Neural progenitor cell (in vitro differentiated cells): Measurements from ENCODE around the gene RAD51B.

Experiments
- EZH2 ChIP-seq: fragments of 200-600 bp; sonication (generic); IDR thresholded peaks from 2 replicates; pipeline ENCODE4 v1.6.1; 2017; ENCODE audit warnings: antibody characterized with exemption, mild to moderate bottlenecking, moderate library complexity
- EZH2phosphoT487 ChIP-seq: fragments of 200-600 bp; sonication (generic); IDR thresholded peaks from 2 replicates; pipeline ENCODE4 v1.6.1; 2017; ENCODE audit warnings: antibody characterized with exemption
- TF ChIP-seq, protein P1 (sequence below): fragments of 200-600 bp; sonication (generic); IDR thresholded peaks from 2 replicates; pipeline ENCODE4 v1.5.1; 2017; ENCODE audit warnings: antibody characterized with exemption, mild to moderate bottlenecking

DNA sequence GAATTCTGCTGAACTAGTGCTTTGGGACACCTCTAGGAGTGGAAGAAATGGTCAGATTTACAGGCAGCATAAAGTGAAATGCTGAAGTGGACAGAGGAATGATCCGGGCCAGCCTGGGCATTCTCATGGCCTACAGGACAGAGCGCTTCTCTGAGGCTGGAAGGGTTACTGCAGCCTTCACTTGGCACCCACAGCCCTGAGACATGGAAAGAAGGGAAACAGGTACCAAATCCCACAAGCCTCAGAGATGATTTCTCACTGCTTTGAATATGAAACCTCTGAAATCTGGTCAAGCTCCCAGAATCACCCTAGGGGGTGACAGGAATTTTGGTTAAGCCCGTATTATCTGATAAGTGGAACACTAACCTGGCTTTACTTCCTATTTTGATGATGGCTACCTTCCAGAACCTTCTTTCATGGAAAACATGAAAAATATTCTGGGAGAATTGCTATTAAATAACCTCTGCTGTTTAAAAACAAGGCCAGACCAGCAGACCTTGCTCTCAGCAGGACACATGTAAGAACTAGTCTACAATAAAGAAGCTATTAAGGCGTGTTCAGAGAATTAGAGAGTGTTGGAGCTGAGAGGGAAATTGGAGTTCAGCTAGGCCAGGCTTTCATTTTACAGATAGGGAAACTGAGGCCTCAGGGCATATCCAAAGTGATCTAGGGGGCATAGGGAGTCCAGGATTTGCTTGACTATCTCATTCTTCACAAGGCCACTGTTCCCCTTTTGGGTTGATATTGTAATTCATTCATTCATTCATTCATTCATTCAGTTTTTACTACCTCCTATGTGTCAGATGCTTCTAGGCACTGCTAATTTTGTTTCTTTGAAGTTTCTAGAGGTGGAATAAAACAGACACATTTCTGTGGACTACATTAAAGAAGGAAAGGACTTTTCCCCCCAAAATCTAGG lies 691.8 kb downstream of the RAD51B start:
- TF ChIP-seq, protein P1, sequence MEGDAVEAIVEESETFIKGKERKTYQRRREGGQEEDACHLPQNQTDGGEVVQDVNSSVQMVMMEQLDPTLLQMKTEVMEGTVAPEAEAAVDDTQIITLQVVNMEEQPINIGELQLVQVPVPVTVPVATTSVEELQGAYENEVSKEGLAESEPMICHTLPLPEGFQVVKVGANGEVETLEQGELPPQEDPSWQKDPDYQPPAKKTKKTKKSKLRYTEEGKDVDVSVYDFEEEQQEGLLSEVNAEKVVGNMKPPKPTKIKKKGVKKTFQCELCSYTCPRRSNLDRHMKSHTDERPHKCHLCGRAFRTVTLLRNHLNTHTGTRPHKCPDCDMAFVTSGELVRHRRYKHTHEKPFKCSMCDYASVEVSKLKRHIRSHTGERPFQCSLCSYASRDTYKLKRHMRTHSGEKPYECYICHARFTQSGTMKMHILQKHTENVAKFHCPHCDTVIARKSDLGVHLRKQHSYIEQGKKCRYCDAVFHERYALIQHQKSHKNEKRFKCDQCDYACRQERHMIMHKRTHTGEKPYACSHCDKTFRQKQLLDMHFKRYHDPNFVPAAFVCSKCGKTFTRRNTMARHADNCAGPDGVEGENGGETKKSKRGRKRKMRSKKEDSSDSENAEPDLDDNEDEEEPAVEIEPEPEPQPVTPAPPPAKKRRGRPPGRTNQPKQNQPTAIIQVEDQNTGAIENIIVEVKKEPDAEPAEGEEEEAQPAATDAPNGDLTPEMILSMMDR, result no peak
- TF ChIP-seq EZH2 (no peak), EZH2phosphoT487 (no peak)
